KOPT-K1 (cell line): Measurements from ENCODE around the gene LINC01488.

ENCODE experiments used
- H3K27ac ChIP-seq: fragments of 200-600 bp; sonication (generic); 2 replicates; pipeline ENCODE4 v1.5.1; 2016; ENCODE audit warnings: antibody characterized with exemption, mild to moderate bottlenecking, low read depth, low read length; ENCODE audit not compliant: poor library complexity, severe bottlenecking
- H3K36me3 ChIP-seq: fragments of 200-600 bp; sonication (generic); 2 replicates; pipeline ENCODE4 v1.5.1; 2017; ENCODE audit warnings: antibody characterized with exemption, mild to moderate bottlenecking, low read length, moderate library complexity; ENCODE audit not compliant: insufficient read depth
- H3K9me3 ChIP-seq: fragments of 200-600 bp; sonication (generic); 2 replicates; pipeline ENCODE4 v1.5.1; 2017; ENCODE audit warnings: antibody characterized with exemption, low read length, mild to moderate bottlenecking; ENCODE audit not compliant: insufficient read depth, poor library complexity, severe bottlenecking

Gene LINC01488

DNA sequence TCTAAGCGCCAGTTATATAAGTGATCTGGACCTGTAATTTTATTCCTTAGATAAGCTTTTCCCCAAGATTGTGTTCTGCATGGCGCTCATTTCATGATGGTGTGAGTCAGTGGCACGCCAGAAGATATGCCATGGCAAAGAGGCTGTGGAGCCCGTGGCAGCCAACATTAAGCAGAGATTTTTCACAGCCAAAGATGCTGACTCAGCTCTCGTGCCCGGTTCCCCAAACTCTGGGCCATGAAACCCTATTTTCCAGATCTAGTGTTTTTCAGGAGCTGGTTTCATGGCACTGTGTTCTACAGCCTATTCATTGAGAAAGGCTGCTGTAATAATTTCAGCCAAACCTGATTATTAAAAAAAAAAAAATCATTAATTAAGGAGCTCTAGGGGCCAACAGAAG lies 15.4 kb upstream of the LINC01488 start:
- Histone ChIP-seq H3K27ac (no peak overlapping the region), H3K36me3 (no peaks in the 10 kb centered on the region), H3K9me3 (peaks cover 6% of the 10 kb centered on the region)

DNA sequence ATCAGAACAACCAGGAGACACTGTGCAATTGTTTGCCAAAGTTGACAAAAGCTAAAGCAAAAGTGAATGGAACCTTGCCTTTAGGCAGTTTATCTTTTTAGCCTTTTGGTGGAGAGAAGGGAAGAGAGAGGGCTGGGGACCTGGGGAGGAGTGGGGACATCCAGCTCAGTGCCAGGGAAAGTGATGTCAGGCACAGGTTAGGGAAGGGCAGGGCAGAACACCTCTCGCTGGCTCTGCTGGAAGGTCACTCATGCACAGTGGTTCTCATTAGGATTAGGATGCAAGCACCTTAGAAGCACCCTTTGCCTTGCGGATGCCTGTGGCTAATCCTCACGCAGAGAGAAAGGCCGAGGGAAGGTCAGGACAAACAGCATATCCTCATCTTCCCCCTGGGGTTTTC lies 14.3 kb upstream of the LINC01488 start:
- no peaks in the 10 kb centered on the region for H3K9me3 ChIP-seq
- H3K36me3 ChIP-seq, result no peaks in the 10 kb centered on the region
- no peak overlapping the region for H3K27ac ChIP-seq

DNA sequence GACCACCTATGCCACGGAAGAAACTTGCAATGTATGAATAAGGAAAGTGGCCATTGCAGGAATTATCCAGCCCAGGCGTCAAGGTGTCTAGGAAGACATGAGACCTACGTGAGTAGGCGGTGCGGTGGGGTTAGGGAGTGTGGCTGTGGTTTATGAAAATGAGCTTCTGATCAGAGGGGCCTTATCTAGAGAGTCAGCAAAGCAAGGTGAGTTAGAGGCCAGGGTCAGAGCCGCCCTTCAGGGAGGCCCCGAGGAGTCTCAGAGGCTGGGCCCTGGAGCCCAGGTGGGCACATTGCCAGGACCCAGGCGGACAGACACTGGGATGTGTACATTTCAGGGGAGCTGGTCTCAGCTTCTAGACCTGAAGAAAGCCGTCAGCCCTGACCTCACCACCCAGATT lies 13.8 kb upstream of the LINC01488 start:
- Histone ChIP-seq H3K36me3 (no peaks in the 10 kb centered on the region), H3K27ac (no peak overlapping the region), H3K9me3 (no peaks in the 10 kb centered on the region)

DNA sequence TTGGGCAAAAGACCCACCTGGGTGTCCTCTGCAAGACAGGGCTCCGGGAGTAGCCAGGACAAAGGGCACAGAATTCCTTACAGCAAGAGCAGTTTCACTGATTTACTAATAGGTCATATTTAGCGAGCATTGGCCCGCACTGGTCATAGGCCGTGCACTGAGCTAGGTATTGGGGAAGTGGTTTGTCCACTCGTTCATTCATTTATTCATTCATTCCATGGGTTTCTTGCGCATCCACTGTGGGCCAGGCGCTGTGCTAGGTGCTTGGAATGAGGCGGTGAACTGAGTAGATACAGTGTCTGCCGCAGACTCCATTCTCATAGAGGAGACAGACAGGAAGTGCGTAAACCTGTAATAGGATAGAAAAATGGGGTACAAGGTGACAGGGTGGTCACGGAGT lies 13.2 kb upstream of the LINC01488 start:
- H3K36me3 ChIP-seq, result no peaks in the 10 kb centered on the region
- peaks cover 2% of the 10 kb centered on the region for H3K9me3 ChIP-seq
- no peak overlapping the region for H3K27ac ChIP-seq

DNA sequence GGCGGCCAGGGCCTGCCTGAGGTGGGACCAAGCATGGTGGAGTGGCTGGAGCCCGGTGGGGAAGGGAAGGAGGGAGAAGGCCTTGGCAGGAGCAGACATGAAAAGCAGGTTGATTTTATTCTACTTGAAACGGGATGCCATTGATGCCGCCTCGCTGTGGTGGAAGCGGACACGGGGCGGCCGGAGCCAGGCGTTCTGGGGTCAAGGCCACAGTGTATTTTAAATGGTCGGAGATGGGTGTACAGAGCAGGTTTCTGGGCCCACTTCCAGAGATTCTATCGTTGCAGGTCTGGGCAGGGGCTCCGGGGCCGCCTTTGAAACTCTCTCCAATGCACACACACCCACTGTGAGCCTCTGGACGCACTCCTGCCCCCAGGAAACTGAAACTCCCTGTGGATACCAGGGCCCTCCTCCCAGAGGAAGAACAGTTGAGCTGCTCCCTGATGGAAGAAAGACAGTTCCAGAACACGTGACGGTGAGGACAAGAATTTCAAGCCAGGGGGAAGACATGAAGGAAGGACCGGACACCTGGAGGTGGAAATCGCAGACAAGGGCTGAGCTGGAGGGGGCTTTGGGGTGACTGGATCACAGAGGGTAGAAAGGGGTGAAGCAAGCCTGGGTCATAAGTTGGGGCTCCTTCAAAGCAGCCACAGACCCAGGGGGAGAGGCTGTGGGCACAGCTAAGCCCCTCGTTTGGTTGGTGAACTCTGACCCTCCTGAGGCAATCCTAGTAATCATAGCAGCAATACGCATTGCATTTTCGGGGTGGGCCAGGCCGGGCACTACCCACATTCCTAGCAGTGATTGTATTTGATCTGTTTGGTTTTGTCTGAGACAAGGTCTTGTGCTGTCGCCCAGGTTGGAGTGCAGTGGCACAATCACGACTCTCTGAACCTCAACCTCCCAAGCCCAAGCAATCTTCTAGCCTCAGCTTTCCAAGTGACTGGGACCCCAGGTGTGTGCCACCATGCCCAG lies 12.3 kb upstream of the LINC01488 start:
- H3K9me3 ChIP-seq, result peaks cover 6% of the 10 kb centered on the region
- no peaks in the 10 kb centered on the region for H3K36me3 ChIP-seq
- H3K27ac ChIP-seq, result no peak overlapping the region

DNA sequence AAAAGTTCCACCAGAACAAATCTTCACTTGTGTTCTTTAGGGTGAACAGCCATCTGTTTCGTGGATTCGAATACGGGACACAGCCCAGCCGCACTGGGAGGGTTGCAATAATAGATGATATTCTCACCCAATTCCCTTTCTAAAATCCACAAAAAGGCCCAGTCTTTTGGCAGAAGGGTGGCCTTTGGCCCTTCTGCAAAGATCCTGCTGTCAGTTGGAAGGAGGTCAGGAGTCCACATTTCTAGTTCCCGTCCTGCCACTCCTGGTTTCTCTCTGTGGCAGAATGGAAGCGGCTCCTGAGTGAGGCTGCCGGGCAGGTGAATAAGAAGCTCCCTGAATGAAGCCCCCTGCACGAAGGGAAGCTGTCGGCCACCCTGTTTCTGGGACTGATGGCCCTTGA lies 11.2 kb upstream of the LINC01488 start:
- Histone ChIP-seq H3K9me3 (peaks cover 6% of the 10 kb centered on the region), H3K27ac (no peak overlapping the region), H3K36me3 (no peaks in the 10 kb centered on the region)

DNA sequence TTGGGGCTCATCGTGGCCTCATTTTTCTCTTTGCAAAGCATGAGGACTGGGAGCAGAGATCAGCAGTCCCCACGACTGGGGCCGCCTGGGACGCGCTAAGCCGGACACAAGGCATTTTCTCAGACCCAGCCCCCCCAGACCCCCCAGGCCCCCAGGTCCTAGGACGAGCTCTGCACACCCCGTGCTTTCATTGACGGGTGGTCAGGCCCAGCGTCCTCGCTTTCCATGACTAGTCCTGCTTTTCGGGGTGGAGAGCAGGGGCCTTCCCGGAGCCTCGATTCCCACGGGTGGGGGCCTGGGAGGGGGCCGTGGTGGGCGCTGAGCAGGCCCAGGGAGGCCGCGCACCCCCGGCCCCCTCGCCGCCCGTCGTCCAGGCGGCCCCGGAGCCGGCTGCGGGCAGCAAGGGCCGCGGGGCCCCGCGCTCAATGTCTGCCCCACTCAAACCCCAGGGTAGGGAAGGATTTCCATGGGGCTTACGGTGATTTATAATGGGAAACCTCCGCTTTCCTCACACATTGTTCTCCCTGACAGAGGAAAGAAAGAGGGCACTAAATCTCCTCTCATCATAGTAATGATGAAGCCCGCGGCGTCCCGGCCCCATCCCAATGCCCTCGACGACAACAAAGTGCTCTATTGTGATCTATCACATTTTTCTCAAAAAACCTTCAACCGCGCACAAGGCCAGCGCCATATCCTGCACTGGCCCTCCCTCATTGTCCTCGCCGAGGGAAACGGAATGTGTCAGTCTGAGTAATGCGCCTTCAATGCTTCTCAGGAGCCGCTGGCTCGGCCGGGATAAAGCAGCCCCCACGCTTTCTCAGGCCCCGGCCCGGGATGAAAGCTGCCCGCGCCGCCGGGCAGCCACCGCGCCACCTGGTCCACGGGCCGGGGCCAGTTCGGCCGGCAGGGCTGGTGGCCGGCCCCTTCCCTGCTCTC lies 10.4 kb upstream of the LINC01488 start:
- H3K36me3 ChIP-seq, result no peaks in the 10 kb centered on the region
- H3K27ac ChIP-seq, result no peak overlapping the region
- peaks cover 6% of the 10 kb centered on the region for H3K9me3 ChIP-seq

DNA sequence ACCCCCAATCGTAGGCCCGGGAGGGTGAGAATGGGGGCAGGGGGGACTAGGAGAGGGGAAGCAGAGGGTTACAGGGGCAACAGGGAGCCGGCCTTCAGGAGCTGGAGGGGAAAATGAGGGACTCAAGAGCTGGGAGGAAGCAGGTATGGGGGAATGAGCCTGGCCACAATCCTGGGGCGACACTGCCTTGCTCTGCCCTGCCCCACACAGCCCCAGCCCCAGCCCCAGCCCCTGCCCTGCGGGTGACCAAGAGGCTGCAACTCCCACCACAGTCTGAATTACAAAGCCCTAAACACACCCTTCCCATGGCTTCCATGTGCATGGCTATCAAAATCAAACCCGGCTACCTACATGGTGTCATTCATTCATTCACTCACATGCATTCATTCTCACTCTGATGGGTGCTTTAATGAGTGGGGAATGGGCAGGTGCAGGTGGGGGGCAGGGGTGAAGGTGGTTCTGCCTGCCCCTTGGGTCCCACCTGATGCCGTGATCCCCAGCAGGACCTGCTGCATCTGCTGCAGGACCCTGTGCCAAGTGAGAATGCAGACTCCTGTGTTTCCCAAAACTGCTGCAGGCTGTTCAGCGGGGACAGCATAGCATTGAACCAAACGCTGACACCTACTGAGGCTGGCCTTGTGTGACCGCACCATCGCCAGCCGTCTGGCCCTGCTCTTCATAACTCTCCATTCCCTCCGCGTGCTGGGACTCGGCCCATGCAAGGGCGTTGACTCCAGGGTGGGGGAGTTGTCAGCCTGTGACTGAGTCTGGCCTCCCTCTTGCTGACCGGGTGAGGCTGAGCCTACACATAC lies 9.5 kb upstream of the LINC01488 start:
- H3K9me3 ChIP-seq, result peaks cover 6% of the 10 kb centered on the region
- H3K27ac ChIP-seq, result no peak overlapping the region
- no peaks in the 10 kb centered on the region for H3K36me3 ChIP-seq

DNA sequence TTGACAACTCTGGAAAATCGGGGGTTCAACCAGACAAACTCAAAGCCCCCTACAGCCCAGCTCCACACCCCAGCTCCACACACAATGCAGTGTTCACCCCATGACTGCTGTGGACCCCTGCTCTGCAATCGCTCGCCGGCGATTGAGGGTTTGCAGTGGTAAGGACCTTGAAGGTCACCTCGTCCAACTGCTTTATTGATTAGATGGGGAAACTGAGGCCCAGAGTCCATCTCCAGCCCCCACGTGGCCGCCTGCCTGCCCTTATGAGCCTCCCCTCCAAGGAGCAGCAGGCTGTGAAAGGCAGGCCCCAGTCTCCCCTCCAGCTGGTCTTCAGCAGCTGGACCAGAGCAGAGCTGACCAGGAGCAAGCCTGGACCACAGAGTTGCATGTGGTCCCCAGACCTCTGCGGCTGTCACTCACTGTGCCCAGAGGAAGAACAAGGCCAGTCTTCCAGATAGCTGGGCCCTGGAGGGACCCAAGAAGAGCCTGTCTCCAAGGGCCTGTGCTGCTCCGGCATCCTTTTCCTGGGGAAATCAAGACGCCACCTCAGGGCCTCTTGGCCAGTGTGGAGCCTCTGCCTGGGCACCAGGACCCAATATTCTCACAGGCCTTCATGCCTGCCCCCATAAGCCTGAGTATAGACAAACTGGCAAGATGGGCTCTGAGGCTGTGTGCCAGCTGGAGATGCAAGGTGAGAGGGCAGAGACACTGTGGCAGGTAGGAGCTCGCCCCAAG lies 8.8 kb upstream of the LINC01488 start:
- peaks cover 6% of the 10 kb centered on the region for H3K9me3 ChIP-seq
- no peak overlapping the region for H3K27ac ChIP-seq
- H3K36me3 ChIP-seq, result no peaks in the 10 kb centered on the region

DNA sequence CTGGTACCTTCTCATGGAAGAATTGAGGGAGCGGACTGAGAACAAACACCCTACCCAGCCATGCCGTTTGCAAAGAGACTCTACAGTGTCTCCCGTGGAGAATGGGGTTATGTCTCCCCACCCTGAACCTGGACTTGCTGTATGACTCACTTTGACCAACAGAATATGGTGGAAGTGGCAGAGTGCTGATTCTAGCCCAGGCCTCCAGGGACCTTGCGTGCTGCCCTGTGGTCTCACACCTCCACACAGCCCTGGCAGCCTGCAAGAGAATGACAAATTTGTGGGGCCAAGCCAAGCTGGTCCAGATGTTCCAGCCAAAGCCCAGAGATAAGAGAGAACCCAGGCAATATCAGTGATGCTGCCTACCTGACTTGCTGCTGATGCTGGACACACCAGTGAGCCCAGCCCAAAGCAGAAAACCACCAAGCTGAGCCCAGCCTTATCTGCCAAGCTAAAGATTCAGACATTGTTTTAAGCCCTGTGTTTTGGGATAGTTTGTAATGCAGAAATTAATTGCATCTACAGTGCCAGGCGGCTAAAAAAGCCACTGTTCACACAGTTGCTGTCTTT lies 8.1 kb upstream of the LINC01488 start:
- no peak overlapping the region for H3K27ac ChIP-seq
- no peaks in the 10 kb centered on the region for H3K36me3 ChIP-seq
- H3K9me3 ChIP-seq, result peaks cover 6% of the 10 kb centered on the region

DNA sequence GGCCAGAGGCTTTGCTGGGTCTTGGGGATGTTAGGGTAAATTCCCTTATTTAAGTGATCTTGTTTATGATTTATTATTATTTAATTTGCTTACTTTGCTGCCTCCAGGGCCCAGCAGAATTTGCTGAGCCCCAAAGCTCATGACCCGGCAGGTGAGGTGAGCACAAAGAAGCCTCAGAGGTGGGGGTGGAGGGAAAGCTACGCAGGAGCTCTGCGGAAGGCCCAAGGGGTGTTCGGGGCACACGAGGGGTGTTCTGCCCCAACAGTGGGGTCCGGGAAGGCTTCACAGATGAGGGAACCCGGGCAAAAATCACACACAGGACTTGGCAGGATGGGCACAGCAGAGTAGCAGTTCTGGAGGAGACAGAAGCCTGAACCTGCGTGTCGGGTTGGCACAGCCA lies 6.7 kb upstream of the LINC01488 start:
- Histone ChIP-seq H3K27ac (no peak overlapping the region), H3K9me3 (peaks cover 6% of the 10 kb centered on the region), H3K36me3 (no peaks in the 10 kb centered on the region)

DNA sequence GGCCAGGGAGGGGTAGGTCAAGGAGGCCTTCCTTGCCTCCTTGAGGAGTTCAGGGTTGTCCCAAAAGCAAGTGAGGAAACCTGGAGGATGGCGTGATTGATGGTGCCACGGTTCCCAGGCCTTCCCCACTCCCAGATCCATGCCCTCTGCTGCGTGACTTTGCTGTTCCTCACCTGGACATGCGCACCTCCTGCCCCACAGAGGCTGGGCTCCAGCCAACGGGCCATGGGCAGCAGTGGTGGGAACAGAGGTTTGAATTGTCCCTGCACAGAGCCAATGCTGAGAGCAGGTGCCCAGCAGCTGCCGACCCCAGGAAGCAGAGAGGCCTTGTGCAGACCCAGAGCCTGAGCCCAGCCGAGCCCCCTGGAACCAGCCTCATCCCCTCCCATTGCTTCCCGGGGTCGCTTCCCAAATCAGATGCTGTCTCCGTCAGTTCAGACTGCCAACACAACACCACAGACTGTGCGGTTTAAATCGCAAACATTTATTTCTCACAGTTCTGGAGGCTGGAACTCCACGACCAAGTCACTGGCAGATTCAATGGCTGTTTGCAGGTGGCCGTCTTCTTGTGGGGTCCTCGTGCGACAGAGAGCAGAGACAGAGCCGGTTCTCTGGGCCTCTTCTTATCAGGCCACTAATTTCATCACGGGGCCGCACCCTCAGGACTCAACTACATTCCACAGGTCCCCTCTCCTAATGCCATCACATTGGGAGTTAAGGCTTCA lies 6.2 kb upstream of the LINC01488 start:
- no peaks in the 10 kb centered on the region for H3K36me3 ChIP-seq
- H3K27ac ChIP-seq, result no peak overlapping the region
- H3K9me3 ChIP-seq, result peaks cover 6% of the 10 kb centered on the region

DNA sequence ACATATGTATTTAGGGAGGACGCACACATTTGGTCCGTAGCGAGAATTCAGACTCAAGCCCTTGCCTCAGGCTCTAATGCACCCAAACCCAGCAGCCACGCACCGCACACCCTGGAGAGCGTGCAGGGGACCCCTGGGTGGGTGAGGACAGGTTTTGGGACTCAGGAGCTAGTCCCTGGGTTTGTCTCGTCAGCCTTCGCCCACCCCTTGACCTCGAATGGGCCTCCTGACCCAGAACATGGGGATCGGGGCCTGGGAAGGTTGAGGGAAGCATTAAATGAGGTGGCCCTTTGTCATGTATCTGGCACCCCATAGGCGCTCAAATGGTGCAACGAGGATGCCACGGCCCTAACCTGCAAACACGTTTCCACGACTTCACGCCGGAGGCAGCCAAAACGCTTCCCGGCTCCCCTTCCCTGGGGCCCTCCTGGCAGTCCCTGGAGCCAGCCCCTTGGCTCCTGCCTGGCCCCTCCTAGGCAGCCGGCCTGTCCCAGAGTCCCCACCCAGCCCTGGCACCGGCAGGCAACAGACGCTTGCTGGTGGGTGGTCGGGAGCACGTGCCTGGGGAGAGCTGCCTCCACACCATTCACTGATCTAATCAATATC lies 5.5 kb upstream of the LINC01488 start:
- H3K36me3 ChIP-seq, result no peaks in the 10 kb centered on the region
- H3K9me3 ChIP-seq, result peaks cover 6% of the 10 kb centered on the region
- no peak overlapping the region for H3K27ac ChIP-seq
